Measurements from ENCODE around the gene HHIPL1. TPM values are rescaled to one million over a fixed set of nuclear protein-coding genes. Genes with fewer than 3 reads are reported as not detected.
"Not testable (repeated sequence)": the region's sequence is repeated elsewhere in the genome, so short reads cannot be mapped to it uniquely, and the experiment has no call there.

The HHIPL1 gene
- total RNA-seq, 1 experiment from 2014 or later, result 2.5 TPM

DNA sequence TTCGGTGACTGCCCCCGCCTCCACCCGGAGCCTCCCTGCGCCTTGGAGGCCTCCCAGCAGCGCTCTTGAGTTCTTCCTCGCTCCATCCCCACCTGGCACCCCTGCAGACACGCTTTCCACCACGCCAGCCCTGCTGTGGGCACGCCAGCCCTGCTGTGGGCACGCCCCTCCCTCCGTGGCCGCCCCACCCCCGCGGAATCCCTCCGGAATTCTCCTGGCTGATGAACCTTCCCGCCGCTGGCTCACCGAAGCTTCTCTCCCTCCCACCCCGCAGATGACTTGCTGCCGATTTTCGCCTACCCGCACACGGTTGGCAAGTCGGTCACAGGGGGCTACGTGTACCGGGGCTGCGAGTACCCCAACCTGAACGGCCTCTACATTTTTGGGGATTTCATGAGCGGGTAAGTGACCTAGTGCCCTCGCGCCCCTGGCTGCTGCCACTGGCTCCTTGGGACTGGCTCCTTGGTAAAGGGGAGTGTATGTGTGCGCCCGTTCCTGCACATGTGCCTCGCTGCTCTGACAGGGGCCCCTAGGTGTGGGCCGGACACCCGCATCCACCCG is 15.2 kb downstream of the HHIPL1 start:
- no peak for DNase-seq (ENCODE audit: low read depth)

GRCh38 chr14:99660794-99661193 is 15.9 kb downstream of the HHIPL1 start:
- DNase-seq (ENCODE audit: low read depth), result peak; percentile 81

GRCh38 chr14:99661206-99661605 is 16.3 kb downstream of the HHIPL1 start:
- not testable (repeated sequence) for DNase-seq (ENCODE audit: low read depth)

DNA sequence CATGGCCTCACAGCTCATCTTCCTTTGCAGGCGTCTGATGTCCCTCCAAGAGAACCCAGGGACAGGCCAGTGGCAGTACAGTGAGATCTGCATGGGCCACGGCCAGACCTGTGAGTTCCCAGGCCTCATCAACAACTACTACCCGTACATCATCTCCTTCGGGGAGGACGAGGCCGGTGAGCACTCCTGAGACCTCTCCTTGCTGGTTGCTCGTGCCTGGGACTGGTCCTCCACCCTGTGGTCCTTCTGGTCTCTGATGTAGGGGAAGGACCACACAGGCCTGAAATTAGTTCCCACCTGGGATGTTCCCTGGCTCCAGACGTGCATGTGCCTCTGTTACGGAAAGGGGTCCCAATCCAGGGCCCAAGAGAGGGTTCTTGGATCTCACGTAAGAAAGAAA is 17.9 kb downstream of the HHIPL1 start:
- no peak for DNase-seq (ENCODE audit: low read depth)

GRCh38 chr14:99663386-99664057 is 18.6 kb downstream of the HHIPL1 start:
- DNase-seq (ENCODE audit: low read depth), result no peak

GRCh38 chr14:99664058-99664936 is 19.4 kb downstream of the HHIPL1 start:
- DNase-seq (ENCODE audit: low read depth), result no peak

DNA sequence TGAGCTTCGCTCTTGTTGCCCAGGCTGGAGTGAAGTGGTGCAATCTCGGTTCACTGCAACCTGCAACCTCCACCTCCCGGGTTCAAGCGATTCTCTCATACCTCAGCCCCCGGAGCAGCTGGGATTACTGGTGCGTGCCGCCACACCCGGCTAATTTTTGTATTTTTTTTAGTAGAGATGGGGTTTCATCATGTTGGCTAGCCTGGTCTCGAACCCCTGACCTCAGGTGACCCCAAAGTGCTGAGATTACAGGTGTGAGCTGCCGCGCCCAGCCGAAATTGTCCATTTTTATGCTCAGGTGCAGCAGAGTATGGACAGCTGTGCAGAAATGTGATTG is 20.0 kb downstream of the HHIPL1 start:
- no peak for DNase-seq (ENCODE audit: low read depth)

- no peak for DNase-seq (ENCODE audit: low read depth)
Measured at GRCh38 chr14:99666533-99666932, 21.6 kb downstream of the HHIPL1 start.

DNA sequence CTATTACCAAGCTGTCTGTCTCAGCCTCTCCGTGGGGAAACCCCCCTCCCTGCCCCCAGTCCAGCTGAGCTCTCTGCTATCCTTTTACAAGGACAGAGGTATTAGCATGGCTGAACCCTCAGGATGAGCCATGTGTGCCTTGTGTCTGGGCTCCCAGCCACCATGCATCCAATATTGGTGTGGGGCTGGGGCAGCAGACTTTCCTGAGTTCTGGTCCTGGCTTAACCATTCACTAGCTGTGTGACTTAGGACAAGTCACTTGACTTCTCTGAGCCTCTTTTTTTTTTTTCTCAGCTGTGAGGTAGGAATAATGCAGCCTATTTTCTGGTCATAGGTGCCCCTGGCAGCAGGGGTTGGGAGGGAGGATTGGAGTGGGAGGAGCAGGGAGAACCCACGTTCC is 22.1 kb downstream of the HHIPL1 start:
- no peak for DNase-seq (ENCODE audit: low read depth)

GRCh38 chr14:99667821-99668220 is 22.9 kb downstream of the HHIPL1 start:
- no peak for DNase-seq (ENCODE audit: low read depth)

- DNase-seq (ENCODE audit: low read depth), result no peak
Measured at GRCh38 chr14:99668307-99669295, 23.7 kb downstream of the HHIPL1 start.

DNA sequence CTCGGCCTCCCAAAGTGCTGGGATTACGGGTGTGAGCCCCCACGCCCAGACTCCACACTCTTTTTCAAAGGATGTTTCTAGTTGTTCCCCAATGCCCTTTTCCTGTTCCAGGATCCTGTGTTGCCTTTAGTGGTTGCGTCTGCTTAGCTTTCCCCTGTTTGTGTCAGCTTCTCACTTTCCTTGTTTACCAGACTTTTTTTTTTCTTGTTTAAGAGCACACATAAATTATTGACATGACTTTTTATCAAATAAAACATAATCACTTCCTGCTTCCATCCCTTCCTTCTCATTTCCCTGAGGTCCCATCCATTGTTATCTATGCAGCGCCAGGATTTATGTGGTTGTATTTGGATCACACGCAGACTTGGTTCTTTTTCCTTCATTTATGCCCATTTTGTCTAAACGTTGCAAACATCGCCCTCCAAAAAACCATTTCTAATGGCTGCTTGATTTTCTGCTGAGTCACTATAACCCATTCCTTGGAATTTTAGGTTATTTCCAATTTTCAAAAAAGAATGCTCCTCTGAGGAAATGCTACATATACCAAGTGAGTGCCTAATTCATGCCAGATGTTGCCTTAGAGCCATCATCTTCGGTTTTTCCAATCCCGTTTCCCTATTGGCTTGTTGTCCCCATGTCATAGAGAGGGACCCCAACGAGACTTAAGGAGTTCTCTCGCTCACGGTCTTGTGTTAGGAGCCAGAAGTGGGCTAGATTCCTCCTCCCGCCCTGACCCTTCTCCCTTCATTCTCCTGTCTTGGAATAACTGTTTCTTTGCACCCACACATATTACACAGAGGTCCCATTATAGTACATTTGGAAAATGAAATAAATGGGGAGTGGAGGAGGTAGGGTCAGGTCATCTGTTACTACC is 25.7 kb downstream of the HHIPL1 start:
- no peak for DNase-seq (ENCODE audit: low read depth)

GRCh38 chr14:99671235-99672224 is 26.6 kb downstream of the HHIPL1 start:
- DNase-seq (ENCODE audit: low read depth), result no peak

- DNase-seq (ENCODE audit: low read depth), result no peak
Measured at GRCh38 chr14:99672506-99673304, 27.8 kb downstream of the HHIPL1 start.

GRCh38 chr14:99673305-99674063 is 28.6 kb downstream of the HHIPL1 start:
- no peak for DNase-seq (ENCODE audit: low read depth)

DNA sequence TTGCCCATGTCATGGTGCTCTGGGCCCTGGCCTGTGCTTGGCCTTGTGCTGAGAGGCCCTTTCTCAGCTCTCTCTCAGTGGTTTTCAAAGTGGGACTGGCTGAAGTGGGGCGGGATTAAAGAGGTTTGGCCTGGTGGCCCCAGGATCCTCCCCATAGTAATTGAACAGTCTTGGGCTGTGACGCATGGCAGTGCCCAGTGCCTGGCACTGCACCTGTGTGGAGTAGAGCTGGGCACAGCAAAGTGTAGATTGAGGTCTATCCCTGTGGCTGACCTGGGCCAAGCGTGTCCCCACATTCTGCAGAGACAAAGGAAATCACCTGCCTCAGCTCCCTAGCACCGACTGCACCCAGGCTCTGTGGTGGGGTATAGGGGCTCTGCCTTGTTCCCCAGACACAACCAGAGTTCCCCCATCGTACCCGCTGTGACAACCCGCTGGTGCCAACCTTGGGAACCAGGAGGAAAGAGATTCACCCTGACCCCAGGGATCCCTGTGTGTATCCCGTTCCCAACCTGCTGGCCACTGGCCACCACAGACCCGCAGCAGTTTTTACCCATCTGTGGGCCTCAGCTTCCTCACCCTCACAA is 29.2 kb downstream of the HHIPL1 start:
- DNase-seq (ENCODE audit: low read depth), result no peak

GRCh38 chr14:99674776-99675381 is 29.9 kb downstream of the HHIPL1 start:
- DNase-seq (ENCODE audit: low read depth), result no peak

Data from Daoy (cell line).